ELF-1 (cell line): Measurements from ENCODE around the gene BUD23.
"Not testable (repeated sequence)": the region's sequence is repeated elsewhere in the genome, so short reads cannot be mapped to it uniquely, and the experiment has no call there.

ENCODE experiments used
- DNase-seq: peaks from one replicate; pipeline ENCODE4 v3.0.0-alpha.2; 2016; ENCODE audit warnings: low read depth, low spot score

Gene BUD23

GRCh38 chr7:73668103-73668885 is 15.1 kb upstream of the BUD23 start:
- no peak for DNase-seq

- no peak for DNase-seq
These were observed 14.5 kb upstream of the BUD23 start for GRCh38 chr7:73668886-73669230.

GRCh38 chr7:73669288-73669701 is 14.1 kb upstream of the BUD23 start:
- DNase-seq, result no peak

DNA sequence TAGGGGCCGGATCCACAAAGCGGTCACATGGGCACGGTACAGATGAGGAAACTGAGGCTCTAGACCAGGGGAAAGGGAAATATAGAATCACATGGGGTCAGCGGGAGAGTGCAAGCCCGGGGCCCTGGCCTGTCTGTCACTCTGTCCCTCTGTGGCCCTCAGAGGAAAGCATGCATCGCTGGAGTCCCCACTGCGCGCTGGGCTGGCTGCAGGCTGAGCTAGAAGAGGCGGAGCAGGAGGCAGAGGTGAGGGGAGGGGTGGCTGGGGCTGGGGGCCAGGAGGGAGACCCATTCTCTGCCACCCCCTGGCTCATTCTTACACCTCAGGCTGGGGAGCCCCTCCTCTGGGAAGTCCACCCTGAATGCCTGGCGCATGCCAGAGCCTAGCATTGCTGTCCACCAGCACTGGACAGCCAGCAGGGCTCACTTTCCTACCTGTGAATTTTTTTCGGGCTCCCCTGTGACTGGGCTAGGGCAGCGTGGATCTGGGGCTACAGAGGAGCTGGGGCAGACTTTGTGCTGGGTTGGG is 13.5 kb upstream of the BUD23 start:
- no peak for DNase-seq

GRCh38 chr7:73671322-73671661 is 12.1 kb upstream of the BUD23 start:
- DNase-seq, result no peak

- DNase-seq, result no peak
These were observed 11.4 kb upstream of the BUD23 start for GRCh38 chr7:73671857-73672445.

- no peak for DNase-seq
These were observed 8.8 kb upstream of the BUD23 start for GRCh38 chr7:73674468-73675124.

DNA sequence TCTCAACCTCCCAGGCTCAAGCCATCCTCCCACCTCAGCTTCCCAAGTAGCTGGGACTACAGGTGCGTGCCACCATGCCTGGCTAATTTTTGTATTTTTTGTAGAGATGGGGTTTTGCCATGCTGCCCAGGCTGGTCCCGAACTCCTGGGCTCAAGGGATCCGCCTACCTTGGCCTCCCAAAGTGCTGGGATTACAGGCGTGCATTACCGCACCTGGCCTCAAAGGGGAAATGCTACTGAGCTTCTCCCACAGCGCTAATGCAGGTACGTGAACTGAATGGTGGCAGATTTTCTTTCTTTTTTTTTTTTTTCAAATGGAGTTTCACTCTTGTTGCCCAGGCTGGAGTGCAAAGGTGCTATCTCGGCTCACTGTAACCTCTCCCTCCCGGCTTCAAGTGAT is 7.3 kb upstream of the BUD23 start:
- not testable (repeated sequence) for DNase-seq

GRCh38 chr7:73678862-73679261 is 4.5 kb upstream of the BUD23 start:
- no peak for DNase-seq

GRCh38 chr7:73679709-73680108 is 3.7 kb upstream of the BUD23 start:
- DNase-seq, result no peak

GRCh38 chr7:73680501-73680900 is 2.9 kb upstream of the BUD23 start:
- no peak for DNase-seq

GRCh38 chr7:73681031-73681430 is 2.4 kb upstream of the BUD23 start:
- DNase-seq, result no peak

GRCh38 chr7:73682745-73683055 is 697 bp upstream of the BUD23 start:
- no peak for DNase-seq

- no peak for DNase-seq
These were observed 644 bp downstream of the BUD23 start for GRCh38 chr7:73683788-73684693.

GRCh38 chr7:73685311-73685710 is 1.9 kb downstream of the BUD23 start:
- no peak for DNase-seq

- no peak for DNase-seq
These were observed 4.9 kb downstream of the BUD23 start for GRCh38 chr7:73688288-73688687.

DNA sequence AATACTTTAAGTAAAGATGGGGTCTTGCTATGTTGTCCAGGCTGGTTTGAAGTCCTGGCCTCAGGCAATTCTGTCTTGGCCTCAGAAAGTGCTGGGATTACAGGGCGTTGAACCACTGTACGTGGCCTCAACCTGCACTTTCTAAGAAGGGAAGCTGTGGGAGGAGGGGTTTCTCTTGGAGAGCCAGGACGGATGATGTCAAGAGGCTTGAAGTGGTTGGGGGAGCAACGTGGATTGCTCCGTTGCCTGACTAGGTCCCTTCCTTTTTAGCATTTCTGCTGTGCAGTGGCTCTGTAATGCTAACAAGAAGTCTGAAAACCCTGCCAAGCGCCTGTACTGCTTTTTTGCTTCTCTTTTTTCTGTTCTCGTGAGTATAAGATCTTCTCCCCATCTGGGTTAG is 7.2 kb downstream of the BUD23 start:
- DNase-seq, result no peak

DNA sequence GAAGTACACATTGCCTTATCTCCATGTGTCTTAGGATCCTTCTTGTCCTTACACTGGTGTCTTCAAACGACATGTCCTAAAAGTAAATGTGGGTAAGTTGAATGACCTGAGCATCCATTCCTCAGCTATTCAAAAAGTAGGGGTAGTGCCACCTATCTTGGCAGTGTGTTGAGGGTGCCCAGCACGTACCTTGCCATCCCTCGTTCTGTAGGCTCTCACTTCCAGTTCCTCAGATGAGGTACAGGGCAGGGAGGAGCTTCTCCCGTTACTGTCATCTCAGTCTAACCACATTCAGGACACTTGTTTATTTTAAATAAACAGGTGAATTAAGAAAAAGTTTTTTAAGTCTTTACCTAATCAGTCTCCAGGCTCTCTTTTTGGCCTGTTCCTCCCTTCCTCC is 13.0 kb downstream of the BUD23 start:
- no peak for DNase-seq

DNA sequence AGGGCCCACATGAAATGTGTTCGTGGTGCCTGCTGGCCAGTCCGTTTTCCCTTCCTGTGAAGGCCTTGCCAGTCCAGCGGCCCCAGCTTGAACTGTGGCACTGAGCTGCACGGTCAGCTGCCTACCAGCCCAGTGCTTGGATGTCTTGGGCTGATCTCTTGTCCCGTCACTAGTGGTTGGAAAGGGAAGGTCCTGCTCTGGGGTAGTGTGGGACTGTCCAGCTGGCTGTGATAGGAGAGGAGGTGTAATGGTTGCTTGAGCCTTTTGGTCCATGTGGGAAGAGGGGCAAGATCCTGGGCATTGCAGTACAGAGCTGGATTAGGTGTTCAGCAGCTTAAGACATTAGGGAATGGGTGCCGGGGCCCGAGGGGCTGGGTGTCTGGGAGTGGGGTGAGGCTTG is 15.0 kb downstream of the BUD23 start:
- DNase-seq, result no peak

GRCh38 chr7:73699370-73700068 is 16.1 kb downstream of the BUD23 start:
- peak; percentile 10 for DNase-seq

DNA sequence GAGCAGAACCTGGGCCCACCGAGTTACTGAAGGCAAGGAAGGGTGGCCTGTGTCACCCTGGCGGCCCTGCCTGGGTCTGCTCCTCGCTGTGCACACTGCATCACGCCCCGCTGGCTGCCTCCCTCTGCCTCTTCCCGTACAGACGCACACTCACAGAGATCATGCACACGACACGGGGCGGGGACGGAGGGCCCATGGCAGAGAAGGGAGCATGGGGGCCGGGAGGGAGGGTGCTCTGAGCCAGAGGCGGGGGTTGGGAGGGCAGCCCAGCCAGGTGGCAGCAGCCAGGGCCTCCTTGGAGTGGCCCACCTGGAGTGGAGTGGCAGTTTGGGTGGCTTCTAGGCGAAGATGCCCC is 16.6 kb downstream of the BUD23 start:
- DNase-seq, result no peak
